Measurements from ENCODE around the gene STAG1.
"Not testable (repeated sequence)": the region's sequence is repeated elsewhere in the genome, so short reads cannot be mapped to it uniquely, and the experiment has no call there.

STAG1 gene

GRCh38 chr3:136651581-136651980, 100.6 kb downstream of the STAG1 start:
- Histone ChIP-seq H3K36me3 (ENCODE audit: control insufficient read depth, insufficient read depth, low read length) (no peaks in the 10 kb centered on the region), H3K27me3 (ENCODE audit: control insufficient read depth, insufficient read depth, low read length) (no peaks in the 10 kb centered on the region), H3K9me3 (ENCODE audit: control insufficient read depth, insufficient read depth, low read length) (no peaks in the 10 kb centered on the region), H3K4me1 (ENCODE audit: control insufficient read depth, insufficient read depth, low read length) (no peaks in the 10 kb centered on the region), H3K4me3 (ENCODE audit: low read length) (no peak overlapping the region), H3K27ac (ENCODE audit: low read length) (no peak overlapping the region)
- DNase-seq (ENCODE audit: low read depth, low spot score), result no peak
- WGBS (ENCODE audit: insufficient coverage, insufficient read length), result no CpG with 5 or more reads among the region's 2 CpGs

GRCh38 chr3:136650461-136650860, 101.7 kb downstream of the STAG1 start:
- Histone ChIP-seq H3K4me3 (ENCODE audit: low read length) (no peak overlapping the region), H3K27me3 (ENCODE audit: control insufficient read depth, insufficient read depth, low read length) (no peaks in the 10 kb centered on the region), H3K4me1 (ENCODE audit: control insufficient read depth, insufficient read depth, low read length) (no peaks in the 10 kb centered on the region), H3K9me3 (ENCODE audit: control insufficient read depth, insufficient read depth, low read length) (no peaks in the 10 kb centered on the region), H3K36me3 (ENCODE audit: control insufficient read depth, insufficient read depth, low read length) (no peaks in the 10 kb centered on the region), H3K27ac (ENCODE audit: low read length) (no peak overlapping the region)
- WGBS (ENCODE audit: insufficient coverage, insufficient read length), result no CpG with 5 or more reads among the region's 2 CpGs
- DNase-seq (ENCODE audit: low read depth, low spot score), result no peak

GRCh38 chr3:136645915-136646314, 106.3 kb downstream of the STAG1 start:
- no peak for DNase-seq (ENCODE audit: low read depth, low spot score)
- H3K9me3 ChIP-seq (ENCODE audit: control insufficient read depth, insufficient read depth, low read length), result no peaks in the 10 kb centered on the region
- no CpG with 5 or more reads among the region's 2 CpGs for WGBS (ENCODE audit: insufficient coverage, insufficient read length)
- no peak overlapping the region for H3K27ac ChIP-seq (ENCODE audit: low read length)
- H3K27me3 ChIP-seq (ENCODE audit: control insufficient read depth, insufficient read depth, low read length), result no peaks in the 10 kb centered on the region
- no peaks in the 10 kb centered on the region for H3K4me1 ChIP-seq (ENCODE audit: control insufficient read depth, insufficient read depth, low read length)
- H3K36me3 ChIP-seq (ENCODE audit: control insufficient read depth, insufficient read depth, low read length), result no peaks in the 10 kb centered on the region
- no peak overlapping the region for H3K4me3 ChIP-seq (ENCODE audit: low read length)

DNA sequence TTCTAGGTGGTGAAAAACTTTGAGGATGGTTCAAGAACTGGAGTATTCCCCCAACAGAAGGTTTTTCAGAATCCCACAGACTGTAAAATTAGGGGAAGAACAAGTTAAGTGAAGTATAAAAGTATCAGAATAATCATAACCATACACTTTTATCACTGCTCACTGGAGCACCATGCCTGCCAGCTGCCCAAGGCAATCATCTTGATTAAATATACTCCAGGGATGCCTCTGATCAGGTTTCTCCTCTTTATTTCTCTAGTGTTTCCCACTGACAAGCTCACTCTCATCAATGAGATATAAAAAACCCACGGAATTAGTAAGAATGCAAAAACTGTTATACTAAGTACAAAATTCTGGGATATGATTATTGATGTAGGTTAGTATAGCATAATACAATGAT, 108.0 kb downstream of the STAG1 start:
- no CpG with 5 or more reads among the region's 1 CpG for WGBS (ENCODE audit: insufficient coverage, insufficient read length)
- H3K4me3 ChIP-seq (ENCODE audit: low read length), result no peak overlapping the region
- DNase-seq (ENCODE audit: low read depth, low spot score), result no peak
- no peak overlapping the region for H3K27ac ChIP-seq (ENCODE audit: low read length)
- H3K27me3 ChIP-seq (ENCODE audit: control insufficient read depth, insufficient read depth, low read length), result no peaks in the 10 kb centered on the region
- no peaks in the 10 kb centered on the region for H3K4me1 ChIP-seq (ENCODE audit: control insufficient read depth, insufficient read depth, low read length)
- H3K36me3 ChIP-seq (ENCODE audit: control insufficient read depth, insufficient read depth, low read length), result no peaks in the 10 kb centered on the region
- H3K9me3 ChIP-seq (ENCODE audit: control insufficient read depth, insufficient read depth, low read length), result no peaks in the 10 kb centered on the region

- H3K36me3 ChIP-seq (ENCODE audit: control insufficient read depth, insufficient read depth, low read length), result not testable (repeated sequence)
Measured at GRCh38 chr3:136643380-136643779, 108.8 kb downstream of the STAG1 start.

GRCh38 chr3:136642711-136643110, 109.5 kb downstream of the STAG1 start:
- no peaks in the 10 kb centered on the region for H3K27me3 ChIP-seq (ENCODE audit: control insufficient read depth, insufficient read depth, low read length)
- H3K9me3 ChIP-seq (ENCODE audit: control insufficient read depth, insufficient read depth, low read length), result no peaks in the 10 kb centered on the region
- H3K27ac ChIP-seq (ENCODE audit: low read length), result no peak overlapping the region
- no peak for DNase-seq (ENCODE audit: low read depth, low spot score)
- H3K4me3 ChIP-seq (ENCODE audit: low read length), result no peak overlapping the region
- no peaks in the 10 kb centered on the region for H3K4me1 ChIP-seq (ENCODE audit: control insufficient read depth, insufficient read depth, low read length)
- no CpG with 5 or more reads among the region's 1 CpG for WGBS (ENCODE audit: insufficient coverage, insufficient read length)
- no peaks in the 10 kb centered on the region for H3K36me3 ChIP-seq (ENCODE audit: control insufficient read depth, insufficient read depth, low read length)

More at GRCh38 chr3:136643380-136643779, 108.8 kb downstream of the STAG1 start:
- not testable (repeated sequence) for H3K4me3 ChIP-seq (ENCODE audit: low read length); H3K4me1 ChIP-seq (ENCODE audit: control insufficient read depth, insufficient read depth, low read length); H3K27ac ChIP-seq (ENCODE audit: low read length); H3K27me3 ChIP-seq (ENCODE audit: control insufficient read depth, insufficient read depth, low read length); DNase-seq (ENCODE audit: low read depth, low spot score); H3K9me3 ChIP-seq (ENCODE audit: control insufficient read depth, insufficient read depth, low read length)
- no CpG with 5 or more reads among the region's 2 CpGs for WGBS (ENCODE audit: insufficient coverage, insufficient read length)

DNA sequence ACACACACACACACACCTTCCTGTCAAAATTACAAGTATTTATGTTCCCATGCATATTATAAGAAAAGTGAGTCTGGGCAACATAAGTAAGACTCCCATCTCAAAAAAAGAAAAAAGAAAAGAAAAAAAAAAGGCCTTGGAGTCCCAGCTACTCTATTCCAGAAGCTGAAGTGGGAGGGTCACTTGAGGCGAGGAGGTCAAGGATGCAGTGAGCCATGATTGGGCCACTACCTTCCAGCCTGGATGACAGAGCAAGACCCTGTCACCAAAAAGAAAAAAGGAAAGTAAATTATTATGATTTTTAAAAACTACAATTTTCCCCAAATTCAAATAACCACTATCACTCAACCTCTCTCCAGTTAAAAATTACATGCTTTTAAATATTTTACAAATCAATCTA, 113.1 kb downstream of the STAG1 start:
- no peak for DNase-seq (ENCODE audit: low read depth, low spot score)
- H3K27me3 ChIP-seq (ENCODE audit: control insufficient read depth, insufficient read depth, low read length), result no peaks in the 10 kb centered on the region
- no CpG with 5 or more reads among the region's 1 CpG for WGBS (ENCODE audit: insufficient coverage, insufficient read length)
- no peaks in the 10 kb centered on the region for H3K4me1 ChIP-seq (ENCODE audit: control insufficient read depth, insufficient read depth, low read length)
- no peaks in the 10 kb centered on the region for H3K36me3 ChIP-seq (ENCODE audit: control insufficient read depth, insufficient read depth, low read length)
- H3K4me3 ChIP-seq (ENCODE audit: low read length), result no peak overlapping the region
- no peaks in the 10 kb centered on the region for H3K9me3 ChIP-seq (ENCODE audit: control insufficient read depth, insufficient read depth, low read length)
- H3K27ac ChIP-seq (ENCODE audit: low read length), result no peak overlapping the region

DNA sequence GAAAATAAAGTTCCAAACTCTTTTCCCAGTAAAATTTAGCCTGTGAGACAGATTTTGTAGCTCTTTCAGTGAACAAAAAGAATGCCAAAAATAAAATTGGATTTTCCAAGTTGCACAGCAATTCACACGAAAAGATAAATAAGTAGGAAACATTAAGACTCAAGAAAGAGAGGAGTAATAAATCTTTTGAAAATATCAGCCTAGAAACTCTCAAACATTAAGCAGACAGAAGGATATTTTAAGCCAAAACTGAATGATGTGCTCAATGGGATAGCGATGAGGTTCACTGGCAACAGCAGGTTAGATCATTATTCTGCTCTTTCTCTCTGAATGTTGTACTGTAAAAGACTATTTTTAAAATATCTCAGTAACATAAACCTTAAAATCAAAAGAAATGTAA, 115.0 kb downstream of the STAG1 start:
- Histone ChIP-seq H3K9me3 (ENCODE audit: control insufficient read depth, insufficient read depth, low read length) (no peaks in the 10 kb centered on the region), H3K36me3 (ENCODE audit: control insufficient read depth, insufficient read depth, low read length) (no peaks in the 10 kb centered on the region), H3K27me3 (ENCODE audit: control insufficient read depth, insufficient read depth, low read length) (no peaks in the 10 kb centered on the region), H3K4me1 (ENCODE audit: control insufficient read depth, insufficient read depth, low read length) (peaks cover 2% of the 10 kb centered on the region; the same call in 1 of the 2 replicates), H3K4me3 (ENCODE audit: low read length) (no peak overlapping the region), H3K27ac (ENCODE audit: low read length) (no peak overlapping the region)
- no CpG with 5 or more reads among the region's 2 CpGs for WGBS (ENCODE audit: insufficient coverage, insufficient read length)
- DNase-seq (ENCODE audit: low read depth, low spot score), result no peak

DNA sequence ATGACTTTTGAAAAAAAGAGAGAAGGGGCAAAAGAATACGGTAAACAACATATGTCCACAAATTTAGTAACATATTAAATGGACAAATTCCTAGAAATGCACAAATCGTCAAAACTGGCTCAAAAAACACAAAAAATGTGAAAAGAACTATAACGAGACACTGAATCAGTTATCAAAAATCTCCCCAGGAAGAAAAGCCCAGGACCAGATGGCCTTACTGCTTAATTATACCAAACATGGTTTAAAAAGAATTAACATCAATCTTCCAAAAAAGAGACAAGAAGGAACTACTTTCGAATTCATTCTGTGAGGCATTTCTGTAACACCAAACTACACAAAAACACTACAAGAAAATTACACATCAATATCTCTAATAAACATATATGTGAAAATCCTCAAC, 117.4 kb downstream of the STAG1 start:
- no peak overlapping the region for H3K4me3 ChIP-seq (ENCODE audit: low read length)
- no CpG with 5 or more reads among the region's 4 CpGs for WGBS (ENCODE audit: insufficient coverage, insufficient read length)
- H3K36me3 ChIP-seq (ENCODE audit: control insufficient read depth, insufficient read depth, low read length), result no peaks in the 10 kb centered on the region
- DNase-seq (ENCODE audit: low read depth, low spot score), result no peak
- H3K4me1 ChIP-seq (ENCODE audit: control insufficient read depth, insufficient read depth, low read length), result peaks cover 2% of the 10 kb centered on the region; the same call in 1 of the 2 replicates
- H3K27me3 ChIP-seq (ENCODE audit: control insufficient read depth, insufficient read depth, low read length), result no peaks in the 10 kb centered on the region
- H3K27ac ChIP-seq (ENCODE audit: low read length), result no peak overlapping the region
- no peaks in the 10 kb centered on the region for H3K9me3 ChIP-seq (ENCODE audit: control insufficient read depth, insufficient read depth, low read length)

GRCh38 chr3:136632625-136633081, 119.5 kb downstream of the STAG1 start:
- Histone ChIP-seq H3K27me3 (ENCODE audit: control insufficient read depth, insufficient read depth, low read length) (no peaks in the 10 kb centered on the region), H3K9me3 (ENCODE audit: control insufficient read depth, insufficient read depth, low read length) (no peaks in the 10 kb centered on the region), H3K36me3 (ENCODE audit: control insufficient read depth, insufficient read depth, low read length) (no peaks in the 10 kb centered on the region), H3K4me1 (ENCODE audit: control insufficient read depth, insufficient read depth, low read length) (peaks cover 2% of the 10 kb centered on the region; the same call in 1 of the 2 replicates), H3K4me3 (ENCODE audit: low read length) (no peak overlapping the region), H3K27ac (ENCODE audit: low read length) (no peak overlapping the region)
- WGBS (ENCODE audit: insufficient coverage, insufficient read length), result no CpG with 5 or more reads among the region's 5 CpGs
- no peak for DNase-seq (ENCODE audit: low read depth, low spot score)

DNA sequence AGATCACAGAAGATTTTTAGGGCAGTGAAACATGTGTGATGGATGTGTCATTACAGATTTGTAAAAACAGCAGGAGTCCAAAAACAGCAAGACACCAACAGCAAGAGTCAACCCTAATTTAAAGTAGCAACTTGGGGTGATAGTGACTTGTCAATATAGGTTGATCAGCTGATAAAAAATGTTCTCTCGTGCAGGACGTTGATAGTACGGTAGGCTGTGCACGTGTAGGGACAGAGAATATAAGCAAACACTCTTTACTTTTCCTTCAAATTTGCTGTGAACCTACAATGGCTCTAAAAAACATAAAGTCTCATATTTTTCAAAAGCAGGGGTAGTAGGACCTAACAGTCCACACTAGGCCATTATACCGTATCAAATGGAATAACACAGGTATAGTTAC, 120.8 kb downstream of the STAG1 start:
- WGBS (ENCODE audit: insufficient coverage, insufficient read length), result no CpG with 5 or more reads among the region's 5 CpGs

More for the DNA sequence above, 120.8 kb downstream of the STAG1 start:
- no peak for DNase-seq (ENCODE audit: low read depth, low spot score)
- no peak overlapping the region for H3K4me3 ChIP-seq (ENCODE audit: low read length)
- H3K27ac ChIP-seq (ENCODE audit: low read length), result no peak overlapping the region
- H3K36me3 ChIP-seq (ENCODE audit: control insufficient read depth, insufficient read depth, low read length), result no peaks in the 10 kb centered on the region
- H3K4me1 ChIP-seq (ENCODE audit: control insufficient read depth, insufficient read depth, low read length), result peaks cover 2% of the 10 kb centered on the region; the same call in 1 of the 2 replicates
- H3K27me3 ChIP-seq (ENCODE audit: control insufficient read depth, insufficient read depth, low read length), result no peaks in the 10 kb centered on the region
- H3K9me3 ChIP-seq (ENCODE audit: control insufficient read depth, insufficient read depth, low read length), result no peaks in the 10 kb centered on the region

All from iPS DF 6.9 (cell line).